GM21528 (cell line): ENCODE results near the gene CENPP.
"Not testable (repeated sequence)": the region's sequence is repeated elsewhere in the genome, so short reads cannot be mapped to it uniquely, and the experiment has no call there.

Experiments used
- ATAC-seq: cut with Tn5 transposase; IDR thresholded peaks from one replicate; pipeline ENCODE4 v1.9.1; 2021; ENCODE audit warnings: mild to moderate bottlenecking, moderate library complexity; ENCODE audit not compliant: unreplicated experiment, low FRiP score

The CENPP gene

GRCh38 chr9:92610470-92611420 is 285.0 kb downstream of the CENPP start:
- ATAC-seq = no peak

DNA sequence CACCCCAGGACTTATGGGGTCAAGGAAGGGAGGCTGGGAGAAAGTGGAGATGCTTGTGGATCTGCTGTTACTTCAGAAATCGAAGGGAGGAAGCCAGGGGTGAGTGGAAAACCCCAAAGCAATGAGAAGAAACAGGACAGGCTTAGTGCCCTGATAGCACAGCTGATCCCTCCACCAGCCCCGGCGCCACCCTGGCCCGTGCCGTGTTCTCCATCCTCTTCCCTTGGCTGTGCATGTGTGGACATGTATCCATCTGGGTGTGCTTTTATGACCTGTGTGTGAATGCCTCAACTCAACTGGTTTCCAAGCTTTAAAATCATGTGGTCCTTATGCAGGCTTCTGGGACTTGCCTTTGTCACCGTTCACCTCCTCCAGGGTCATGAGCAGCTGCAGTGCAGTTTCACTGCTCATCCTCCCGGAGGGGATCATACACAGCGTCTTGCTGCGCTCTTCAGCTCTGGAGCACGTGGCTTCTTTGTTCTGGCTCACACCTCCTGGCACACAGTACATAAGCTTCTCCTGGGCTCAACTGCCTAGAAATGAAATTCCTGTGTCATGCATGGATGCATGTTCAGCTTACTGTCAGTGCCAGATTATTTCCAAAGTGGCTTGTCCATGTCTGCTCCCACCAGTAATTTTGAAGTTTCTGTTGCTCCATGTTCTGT is 286.0 kb downstream of the CENPP start:
- ATAC-seq = no peak

GRCh38 chr9:92612292-92612691 is 286.5 kb downstream of the CENPP start:
- no peak for ATAC-seq

GRCh38 chr9:92612816-92613215 is 287.1 kb downstream of the CENPP start:
- no peak for ATAC-seq

GRCh38 chr9:92613268-92614122 is 287.7 kb downstream of the CENPP start:
- ATAC-seq = no peak

GRCh38 chr9:92614123-92614510 is 288.4 kb downstream of the CENPP start:
- ATAC-seq = no peak

- ATAC-seq = no peak
These were observed 289.2 kb downstream of the CENPP start for GRCh38 chr9:92614763-92615461.

DNA sequence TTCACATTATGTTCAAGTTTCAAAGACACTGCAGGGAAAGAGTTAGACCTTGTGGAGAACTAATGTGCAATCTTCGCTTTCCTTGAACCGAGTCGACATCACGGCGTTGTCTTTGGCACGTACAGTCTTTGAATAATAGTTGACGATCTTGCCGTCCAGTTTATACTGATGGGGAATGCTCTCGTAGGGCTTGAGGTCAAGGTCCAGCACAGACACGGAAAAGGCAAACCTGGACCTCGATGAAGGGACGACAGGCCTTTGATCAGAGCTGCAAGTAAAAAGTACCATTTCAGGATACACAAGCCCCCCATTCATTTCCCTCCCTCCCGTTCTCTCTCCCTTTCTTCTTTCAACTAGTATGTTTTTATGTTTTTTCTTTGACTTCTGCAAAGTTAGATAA is 290.0 kb downstream of the CENPP start:
- no peak for ATAC-seq

DNA sequence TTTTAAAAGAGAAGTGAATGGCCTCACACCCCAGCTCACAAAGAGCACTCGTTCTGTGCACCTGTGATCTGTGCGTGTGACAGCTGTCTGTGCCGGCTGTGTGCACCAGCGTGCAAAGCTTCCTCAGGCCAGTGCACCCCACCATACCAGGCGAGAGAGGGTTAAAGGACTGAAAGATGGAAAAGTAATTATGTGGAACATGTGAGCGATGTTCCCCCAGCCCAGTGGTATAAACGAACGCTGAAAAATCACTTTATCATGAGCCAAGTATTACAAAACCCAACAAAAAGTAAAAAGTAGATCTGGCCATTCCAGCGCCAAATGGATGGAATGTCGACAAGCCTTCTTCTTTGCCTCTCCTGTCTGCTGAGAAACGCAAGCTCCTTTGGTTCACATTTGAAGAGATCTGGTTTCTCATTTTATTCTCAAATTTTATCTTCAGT is 290.5 kb downstream of the CENPP start:
- no peak for ATAC-seq

- ATAC-seq = no peak
These were observed 290.9 kb downstream of the CENPP start for GRCh38 chr9:92616655-92617111.

- no peak for ATAC-seq
These were observed 291.6 kb downstream of the CENPP start for GRCh38 chr9:92617195-92617813.

GRCh38 chr9:92617951-92618510 is 292.3 kb downstream of the CENPP start:
- ATAC-seq = no peak

DNA sequence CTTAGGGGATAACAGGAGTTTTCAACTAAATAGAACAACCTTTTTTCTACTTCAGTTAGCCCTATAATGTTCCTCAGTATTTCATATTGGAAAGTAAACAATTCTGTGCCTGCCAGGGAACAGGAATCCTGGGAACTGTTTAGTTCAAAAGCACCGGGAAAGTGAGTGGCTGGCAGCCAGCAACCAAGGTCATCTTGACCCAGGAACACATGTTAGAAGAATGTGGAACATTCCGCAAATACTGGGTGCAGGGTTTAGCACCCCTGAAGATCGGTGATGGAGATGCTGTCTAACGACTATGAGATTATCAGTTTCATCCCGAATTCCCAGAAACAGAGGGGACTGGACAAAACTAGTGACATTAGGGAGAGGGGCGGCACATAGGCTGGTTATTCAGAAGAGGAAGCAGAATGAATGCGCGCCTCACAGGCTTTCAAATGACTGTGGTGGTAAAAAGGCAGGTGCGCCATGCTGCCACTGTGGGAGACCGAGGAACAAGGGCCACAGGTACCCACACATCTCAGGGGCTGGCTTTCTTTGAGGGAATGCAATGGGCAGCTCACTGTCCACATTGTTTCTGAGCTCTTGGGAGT is 293.0 kb downstream of the CENPP start:
- no peak for ATAC-seq

DNA sequence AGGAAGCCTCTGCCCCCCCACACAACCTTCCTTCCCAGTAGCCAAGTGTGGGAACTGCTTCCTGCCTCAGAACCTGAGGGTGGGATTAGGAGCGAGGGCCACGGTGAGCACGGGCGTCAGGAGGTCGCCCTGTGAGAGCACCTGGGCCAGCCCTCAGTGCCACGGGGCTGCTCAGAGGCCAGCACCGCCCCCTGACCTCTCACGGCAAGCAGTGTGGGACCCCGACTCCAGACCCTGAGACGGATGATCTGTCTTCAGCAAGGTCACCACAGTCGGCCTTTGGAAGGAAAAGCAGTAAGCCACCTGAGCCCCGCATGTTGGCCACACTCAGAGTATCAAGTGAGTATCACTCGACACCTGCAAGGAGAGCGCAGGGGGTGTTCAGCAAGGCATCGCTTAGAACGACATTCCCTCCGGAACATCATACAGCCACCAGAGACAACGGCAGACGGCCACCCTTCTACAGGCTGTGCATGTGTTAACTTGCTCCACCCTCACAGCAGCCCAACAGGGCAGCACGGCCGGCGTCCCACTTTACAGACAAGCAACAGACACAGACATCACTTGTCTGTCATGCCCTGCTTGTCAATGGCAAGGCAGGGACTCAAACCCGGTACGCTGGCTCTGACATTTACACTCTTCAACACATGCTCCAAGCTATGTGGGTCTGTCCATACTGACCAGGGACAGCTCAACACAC is 294.0 kb downstream of the CENPP start:
- no peak for ATAC-seq

GRCh38 chr9:92620845-92621244 is 295.1 kb downstream of the CENPP start:
- no peak for ATAC-seq

DNA sequence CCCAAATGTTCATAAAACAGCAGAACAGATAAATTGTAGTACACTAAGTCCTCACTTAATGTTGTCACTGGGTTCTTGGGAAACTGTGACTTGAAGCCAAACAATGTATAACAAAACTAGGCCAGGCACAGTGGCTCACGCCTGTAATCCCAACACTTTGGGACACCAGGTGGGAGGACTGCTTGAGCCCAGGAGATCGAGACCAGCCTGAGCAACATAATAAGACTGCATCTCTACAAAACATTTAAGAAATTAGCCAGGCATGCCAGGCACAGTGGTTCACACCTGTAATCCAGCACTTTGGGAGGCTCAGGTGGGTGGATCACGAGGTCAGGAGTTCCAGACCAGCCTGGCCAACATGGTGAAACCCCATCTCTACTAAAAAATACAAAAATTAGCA is 298.2 kb downstream of the CENPP start:
- not testable (repeated sequence) for ATAC-seq

- no peak for ATAC-seq
These were observed 300.7 kb downstream of the CENPP start for GRCh38 chr9:92626484-92626883.

DNA sequence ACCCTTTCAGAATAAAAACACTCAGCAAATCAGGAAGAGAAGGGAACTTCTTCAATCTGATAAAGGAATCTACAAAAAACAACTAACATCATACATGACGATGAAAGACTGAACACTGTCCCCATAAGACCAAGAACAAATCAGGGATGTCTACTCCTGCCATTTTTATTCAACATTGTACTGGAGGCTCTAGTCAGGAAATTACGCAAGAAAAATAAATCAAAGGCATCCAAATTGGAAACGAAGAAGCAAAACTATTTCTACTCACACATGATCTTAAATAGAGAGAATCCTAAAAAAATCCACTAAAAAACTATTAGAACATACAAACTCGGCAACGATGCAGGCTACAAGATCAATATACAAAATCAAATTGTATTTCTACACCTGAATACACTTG is 301.9 kb downstream of the CENPP start:
- no peak for ATAC-seq
